Measurements from ENCODE around the gene METTL8.

Gene METTL8

GRCh38 chr2:171287036-171287571 is 146.7 kb downstream of the METTL8 start:
- TF ChIP-seq ZFX (IDR thresholded peaks at IDR 0.05; ENCODE audit: borderline replicate concordance) (no peak), CTCF (IDR thresholded peaks at IDR 0.05) (no peak)
- H3K27ac ChIP-seq, result no peak overlapping the region

- H3K27ac ChIP-seq, result no peak overlapping the region
- TF ChIP-seq CTCF (IDR thresholded peaks at IDR 0.05) (no peak), ZFX (IDR thresholded peaks at IDR 0.05; ENCODE audit: borderline replicate concordance) (no peak)
Measured at GRCh38 chr2:171281110-171281509, 152.7 kb downstream of the METTL8 start.

- H3K27ac ChIP-seq, result no peak overlapping the region
- no peak for TF ChIP-seq CTCF (IDR thresholded peaks at IDR 0.05)
- TF ChIP-seq ZFX (IDR thresholded peaks at IDR 0.05; ENCODE audit: borderline replicate concordance), result no peak
Measured at GRCh38 chr2:171279983-171280790, 153.6 kb downstream of the METTL8 start.

GRCh38 chr2:171274757-171275156 is 159.0 kb downstream of the METTL8 start:
- H3K27ac ChIP-seq, result no peak overlapping the region
- TF ChIP-seq ZFX (IDR thresholded peaks at IDR 0.05; ENCODE audit: borderline replicate concordance), result no peak
- TF ChIP-seq CTCF (IDR thresholded peaks at IDR 0.05), result no peak

GRCh38 chr2:171271971-171272436 is 161.8 kb downstream of the METTL8 start:
- no peak for TF ChIP-seq ZFX (IDR thresholded peaks at IDR 0.05; ENCODE audit: borderline replicate concordance)
- TF ChIP-seq CTCF (IDR thresholded peaks at IDR 0.05), result no peak
- no peak overlapping the region for H3K27ac ChIP-seq

- H3K27ac ChIP-seq, result no peak overlapping the region
- TF ChIP-seq CTCF (IDR thresholded peaks at IDR 0.05) (no peak), ZFX (IDR thresholded peaks at IDR 0.05; ENCODE audit: borderline replicate concordance) (no peak)
Measured at GRCh38 chr2:171271386-171271785, 162.4 kb downstream of the METTL8 start.

All from 22Rv1 (cell line).